Left renal cortex interstitium (tissue), 4 donors: ENCODE data around the gene MYOM1. TPM values are rescaled to one million over a fixed set of nuclear protein-coding genes. Genes with fewer than 3 reads are reported as not detected.

Experiments
- DNase-seq, 4 donors: peaks; one replicate each; pipeline ENCODE4 v3.0.0-alpha.2; 2013; ENCODE audit warnings: low read depth in 4 of 4, low spot score in 2 of 4, missing footprints in 1 of 4
- polyA plus RNA-seq, 4 donors: library from polyadenylated mRNA; unstranded; fragments of 120-200 nt; gene quantifications; one replicate each; pipeline ENCODE4 v1.2.1, GENCODE V29; 2013; ENCODE audit not compliant: insufficient read length in 4 of 4

Gene MYOM1
- polyA plus RNA-seq, 4 donors: 5.5 to 9.7 (median 5.9) TPM

GRCh38 chr18:3190610-3191009 is 29.2 kb downstream of the MYOM1 start:
- DNase-seq: no peak

GRCh38 chr18:3189884-3190283 is 29.9 kb downstream of the MYOM1 start:
- DNase-seq: no peak

- no peak for DNase-seq
Measured at GRCh38 chr18:3186678-3187658, 32.8 kb downstream of the MYOM1 start.

GRCh38 chr18:3184275-3184963 is 35.3 kb downstream of the MYOM1 start:
- no peak for DNase-seq

GRCh38 chr18:3183103-3183717 is 36.6 kb downstream of the MYOM1 start:
- DNase-seq: no peak

GRCh38 chr18:3180325-3180724 is 39.4 kb downstream of the MYOM1 start:
- no peak for DNase-seq

GRCh38 chr18:3179430-3180089 is 40.2 kb downstream of the MYOM1 start:
- no peak for DNase-seq

GRCh38 chr18:3177902-3178687 is 41.7 kb downstream of the MYOM1 start:
- no peak for DNase-seq

GRCh38 chr18:3175195-3175758 is 44.5 kb downstream of the MYOM1 start:
- DNase-seq: no peak

GRCh38 chr18:3172097-3172496 is 47.7 kb downstream of the MYOM1 start:
- DNase-seq: no peak

GRCh38 chr18:3171631-3172030 is 48.1 kb downstream of the MYOM1 start:
- DNase-seq: peak in 1 of 4 donors; percentile 50

- DNase-seq: no peak
Measured at GRCh38 chr18:3170441-3171161, 49.2 kb downstream of the MYOM1 start.

- no peak for DNase-seq
Measured at GRCh38 chr18:3164381-3164780, 55.4 kb downstream of the MYOM1 start.

GRCh38 chr18:3163968-3164367 is 55.8 kb downstream of the MYOM1 start:
- no peak for DNase-seq

- no peak for DNase-seq
Measured at GRCh38 chr18:3162181-3162580, 57.6 kb downstream of the MYOM1 start.

GRCh38 chr18:3159830-3160229 is 59.9 kb downstream of the MYOM1 start:
- no peak for DNase-seq

GRCh38 chr18:3157606-3158005 is 62.2 kb downstream of the MYOM1 start:
- DNase-seq: no peak

GRCh38 chr18:3157086-3157485 is 62.7 kb downstream of the MYOM1 start:
- DNase-seq: no peak

- DNase-seq: no peak
Measured at GRCh38 chr18:3156325-3156640, 63.5 kb downstream of the MYOM1 start.
